Measurements from ENCODE around the gene PRKAG2.

PRKAG2 gene

DNA sequence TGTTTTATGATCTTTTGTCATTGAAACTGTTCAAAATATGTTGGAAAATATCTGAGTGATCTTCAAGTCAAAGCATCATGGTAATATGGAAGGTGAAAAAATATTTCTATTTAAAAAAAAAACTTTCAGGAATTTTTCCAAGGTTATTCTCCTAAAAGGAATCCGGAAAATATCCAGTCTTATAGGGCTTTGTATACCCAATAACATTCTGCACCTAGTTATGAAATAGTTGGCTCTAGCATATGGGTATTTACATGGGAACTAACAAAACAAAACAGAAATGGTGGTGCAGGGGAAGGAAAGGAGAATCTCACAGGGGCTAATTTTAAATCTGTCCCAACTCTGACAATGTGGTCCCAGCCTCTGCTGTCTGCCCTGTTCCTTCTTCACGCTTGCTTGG, 190.1 kb downstream of the PRKAG2 start:
- no peak overlapping the region for H3K4me3 ChIP-seq (ENCODE audit: low read depth, low read length)
- no peaks in the 10 kb centered on the region for H3K4me1 ChIP-seq
- H3K27me3 ChIP-seq, result no peaks in the 10 kb centered on the region
- no peaks in the 10 kb centered on the region for H3K36me3 ChIP-seq
- TF ChIP-seq, protein P1, sequence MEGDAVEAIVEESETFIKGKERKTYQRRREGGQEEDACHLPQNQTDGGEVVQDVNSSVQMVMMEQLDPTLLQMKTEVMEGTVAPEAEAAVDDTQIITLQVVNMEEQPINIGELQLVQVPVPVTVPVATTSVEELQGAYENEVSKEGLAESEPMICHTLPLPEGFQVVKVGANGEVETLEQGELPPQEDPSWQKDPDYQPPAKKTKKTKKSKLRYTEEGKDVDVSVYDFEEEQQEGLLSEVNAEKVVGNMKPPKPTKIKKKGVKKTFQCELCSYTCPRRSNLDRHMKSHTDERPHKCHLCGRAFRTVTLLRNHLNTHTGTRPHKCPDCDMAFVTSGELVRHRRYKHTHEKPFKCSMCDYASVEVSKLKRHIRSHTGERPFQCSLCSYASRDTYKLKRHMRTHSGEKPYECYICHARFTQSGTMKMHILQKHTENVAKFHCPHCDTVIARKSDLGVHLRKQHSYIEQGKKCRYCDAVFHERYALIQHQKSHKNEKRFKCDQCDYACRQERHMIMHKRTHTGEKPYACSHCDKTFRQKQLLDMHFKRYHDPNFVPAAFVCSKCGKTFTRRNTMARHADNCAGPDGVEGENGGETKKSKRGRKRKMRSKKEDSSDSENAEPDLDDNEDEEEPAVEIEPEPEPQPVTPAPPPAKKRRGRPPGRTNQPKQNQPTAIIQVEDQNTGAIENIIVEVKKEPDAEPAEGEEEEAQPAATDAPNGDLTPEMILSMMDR (IDR thresholded peaks at IDR 0.05; ENCODE audit: low read depth, low read length), result no peak
- DNase-seq, result no peak
- H3K9me3 ChIP-seq, result no peaks in the 10 kb centered on the region

- TF ChIP-seq, protein P1 (IDR thresholded peaks at IDR 0.05; ENCODE audit: low read depth, low read length), result no peak
Observed at GRCh38 chr7:151686016-151686766, 190.7 kb downstream of the PRKAG2 start.

GRCh38 chr7:151684408-151685175, 192.3 kb downstream of the PRKAG2 start:
- 0 out of 2 replicates have a peak, but pooled peaks cover 5% of the 10 kb centered on the region for H3K4me1 ChIP-seq
- no peaks in the 10 kb centered on the region for H3K36me3 ChIP-seq
- no peak overlapping the region for H3K4me3 ChIP-seq (ENCODE audit: low read depth, low read length)
- no peak for DNase-seq
- TF ChIP-seq, protein P1 (IDR thresholded peaks at IDR 0.05; ENCODE audit: low read depth, low read length), result no peak
- no peaks in the 10 kb centered on the region for H3K27me3 ChIP-seq
- no peaks in the 10 kb centered on the region for H3K9me3 ChIP-seq

More at GRCh38 chr7:151686016-151686766, 190.7 kb downstream of the PRKAG2 start:
- Histone ChIP-seq H3K9me3 (no peaks in the 10 kb centered on the region), H3K4me3 (ENCODE audit: low read depth, low read length) (no peak overlapping the region), H3K36me3 (no peaks in the 10 kb centered on the region), H3K4me1 (no peaks in the 10 kb centered on the region), H3K27me3 (no peaks in the 10 kb centered on the region)
- DNase-seq, result no peak

GRCh38 chr7:151683615-151684407, 193.1 kb downstream of the PRKAG2 start:
- Histone ChIP-seq H3K27me3 (no peaks in the 10 kb centered on the region), H3K4me3 (ENCODE audit: low read depth, low read length) (no peak overlapping the region), H3K36me3 (no peaks in the 10 kb centered on the region), H3K4me1 (0 out of 2 replicates have a peak, but pooled peaks cover 5% of the 10 kb centered on the region), H3K9me3 (no peaks in the 10 kb centered on the region)
- TF ChIP-seq, protein P1 (IDR thresholded peaks at IDR 0.05; ENCODE audit: low read depth, low read length), result no peak
- no peak for DNase-seq

DNA sequence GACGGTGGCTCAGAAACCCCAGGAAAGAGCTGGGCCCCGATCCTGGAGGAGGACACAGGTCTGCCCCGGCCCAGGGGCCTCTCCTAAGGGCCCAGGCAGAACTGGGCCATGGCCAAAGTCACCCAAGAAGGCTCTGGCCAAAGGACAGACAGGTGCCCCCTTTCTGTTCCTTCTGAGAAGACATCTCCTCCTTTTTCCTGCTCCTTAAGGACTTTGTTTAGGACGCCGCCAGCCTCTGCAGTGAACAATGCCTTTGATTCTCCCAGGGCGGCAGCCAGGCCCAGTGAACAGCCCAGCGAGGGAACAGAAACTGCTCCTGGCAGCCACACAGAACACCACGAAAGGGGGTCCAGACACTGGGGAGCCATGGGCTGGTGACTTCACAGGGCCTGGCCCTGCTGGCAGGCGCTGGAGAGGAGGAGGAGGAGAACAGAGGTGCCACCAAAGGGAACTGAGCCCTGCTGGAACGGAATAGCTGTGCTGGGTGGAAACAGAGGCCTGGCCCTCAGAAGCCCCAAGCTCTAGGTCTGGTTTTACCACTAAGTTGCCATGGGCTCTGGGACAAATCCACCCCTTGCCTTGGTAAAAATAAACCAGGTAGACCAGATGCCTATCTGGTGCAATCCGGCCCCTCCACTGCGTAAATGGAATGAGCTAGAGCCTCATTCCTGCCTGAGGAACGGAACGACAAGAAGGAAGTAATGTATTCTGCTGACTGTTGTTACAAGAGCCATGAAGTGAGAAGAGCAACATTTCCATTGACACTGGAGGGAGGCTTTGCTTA, 193.9 kb downstream of the PRKAG2 start:
- DNase-seq, result no peak
- Histone ChIP-seq H3K36me3 (no peaks in the 10 kb centered on the region), H3K4me1 (0 out of 2 replicates have a peak, but pooled peaks cover 5% of the 10 kb centered on the region), H3K27me3 (no peaks in the 10 kb centered on the region), H3K9me3 (no peaks in the 10 kb centered on the region), H3K4me3 (ENCODE audit: low read depth, low read length) (no peak overlapping the region)
- TF ChIP-seq, protein P1 (IDR thresholded peaks at IDR 0.05; ENCODE audit: low read depth, low read length), result no peak

All from BE2C (cell line).